NCI-H1105 treated with DMSO at 0.1 percent for 48 hours (cell line): ENCODE data around the gene DDR2.
A peak's percentile ranks its signal among the peaks of the same experiment; 100 is the strongest.
"Not testable (repeated sequence)": the region's sequence is repeated elsewhere in the genome, so short reads cannot be mapped to it uniquely, and the experiment has no call there.

ENCODE experiments used
- DNase-seq: peaks from one replicate; lab custom pipeline; 2025; lab: John Stamatoyannopoulos, UW

The DDR2 gene

GRCh38 chr1:162632217-162632666 is at the start of gene DDR2:
DDR2 (plus strand) TSS chr1:162632464; CDS start chr1:162719064, 86,600 bp downstream.
- no peak for DNase-seq

- DNase-seq, result not testable (repeated sequence)
Observed at GRCh38 chr1:162582901-162583300, 49.4 kb upstream of the DDR2 start.

GRCh38 chr1:162585101-162585500 is 47.2 kb upstream of the DDR2 start:
- not testable (repeated sequence) for DNase-seq

GRCh38 chr1:162587347-162587746 is 44.9 kb upstream of the DDR2 start:
- DNase-seq, result peak; percentile 88

GRCh38 chr1:162587761-162588260 is 44.5 kb upstream of the DDR2 start:
- DNase-seq, result no peak

GRCh38 chr1:162590101-162590500 is 42.2 kb upstream of the DDR2 start:
- no peak for DNase-seq

- no peak for DNase-seq
Observed at GRCh38 chr1:162590686-162591085, 41.6 kb upstream of the DDR2 start.

- no peak for DNase-seq
Observed at GRCh38 chr1:162596514-162597170, 35.6 kb upstream of the DDR2 start.

GRCh38 chr1:162599451-162599850 is 32.8 kb upstream of the DDR2 start:
- DNase-seq, result no peak

GRCh38 chr1:162603117-162603516 is 29.1 kb upstream of the DDR2 start:
- not testable (repeated sequence) for DNase-seq

- no peak for DNase-seq
Observed at GRCh38 chr1:162605225-162605927, 26.9 kb upstream of the DDR2 start.

GRCh38 chr1:162609306-162609705 is 23.0 kb upstream of the DDR2 start:
- no peak for DNase-seq

GRCh38 chr1:162612606-162613400 is 19.5 kb upstream of the DDR2 start:
- no peak for DNase-seq

GRCh38 chr1:162616848-162617247 is 15.4 kb upstream of the DDR2 start:
- no peak for DNase-seq

- no peak for DNase-seq
Observed at GRCh38 chr1:162617513-162617912, 14.8 kb upstream of the DDR2 start.

GRCh38 chr1:162619076-162619475 is 13.2 kb upstream of the DDR2 start:
- DNase-seq, result no peak

GRCh38 chr1:162621256-162621655 is 11.0 kb upstream of the DDR2 start:
- no peak for DNase-seq

- DNase-seq, result no peak
Observed at GRCh38 chr1:162625679-162626078, 6.6 kb upstream of the DDR2 start.

GRCh38 chr1:162626094-162626493 is 6.2 kb upstream of the DDR2 start:
- DNase-seq, result no peak

GRCh38 chr1:162626761-162627160 is 5.5 kb upstream of the DDR2 start:
- no peak for DNase-seq

- DNase-seq, result peak; percentile 53
Observed at GRCh38 chr1:162627662-162628296, 4.5 kb upstream of the DDR2 start.

GRCh38 chr1:162629077-162629627 is 3.1 kb upstream of the DDR2 start:
- DNase-seq, result no peak
